Neural cell (in vitro differentiated cells): ENCODE results near the gene FAM210A. TPM values are rescaled to one million over a fixed set of nuclear protein-coding genes. Genes with fewer than 3 reads are reported as not detected.

Source experiments
- H2AFZ ChIP-seq: fragments of 200-600, 300-800 bp; sonication (generic), shearing (Covaris generic); 2 replicates; pipeline ENCODE4 v1.6.0; 2014; ENCODE audit warnings: low read depth, mild to moderate bottlenecking, antibody characterized with exemption, low read length, moderate library complexity
- H3F3A ChIP-seq: fragments of 200-600 bp; shearing (Covaris generic); 2 replicates; pipeline ENCODE4 v1.6.1; 2016; ENCODE audit warnings: mild to moderate bottlenecking, moderate library complexity, mixed read lengths, antibody characterized with exemption, low read length; ENCODE audit not compliant: insufficient read depth, poor library complexity, severe bottlenecking
- H3K27ac ChIP-seq: fragments of 200-600, 300-800 bp; sonication (generic), shearing (Covaris generic); 2 replicates; pipeline ENCODE4 v1.5.1; 2014; ENCODE audit warnings: mild to moderate bottlenecking, low read length, moderate library complexity
- H3K27me3 ChIP-seq: fragments of 300-800, 200-600 bp; sonication (generic), shearing (Covaris generic); 2 replicates; pipeline ENCODE4 v1.6.0; 2014; ENCODE audit warnings: mild to moderate bottlenecking, low read depth, low read length, moderate library complexity; ENCODE audit not compliant: insufficient read depth
- H3K36me3 ChIP-seq: fragments of 300-800, 200-600 bp; sonication (generic), shearing (Covaris generic); 2 replicates; pipeline ENCODE4 v1.5.1; 2014; ENCODE audit warnings: mild to moderate bottlenecking, antibody characterized with exemption, low read length, moderate library complexity; ENCODE audit not compliant: insufficient read depth
- H3K4me2 ChIP-seq: fragments of 300-800, 200-600 bp; sonication (generic), shearing (Covaris generic); 2 replicates; pipeline ENCODE4 v1.6.0; 2014; ENCODE audit warnings: mild to moderate bottlenecking, low read length
- H3K4me3 ChIP-seq: fragments of 300-800, 200-600 bp; sonication (generic), shearing (Covaris generic); 2 replicates; pipeline ENCODE4 v1.5.1; 2014; ENCODE audit warnings: mild to moderate bottlenecking, low read length, moderate library complexity
- H3K79me2 ChIP-seq: fragments of 200-600 bp; shearing (Covaris generic); replicated peaks from 2 replicates; pipeline ENCODE4 v1.6.0; 2014; ENCODE audit warnings: mild to moderate bottlenecking, low read length, moderate library complexity; ENCODE audit not compliant: insufficient read depth
- H3K9ac ChIP-seq: fragments of 300-800, 200-600 bp; sonication (generic), shearing (Covaris generic); 2 replicates; pipeline ENCODE4 v1.6.1; 2016; ENCODE audit warnings: mild to moderate bottlenecking, low read length, mixed read lengths
- H3K9me2 ChIP-seq: fragments of 200-600 bp; shearing (Covaris generic); 2 replicates; pipeline ENCODE4 v1.6.1; 2016; ENCODE audit warnings: mild to moderate bottlenecking, low read length, mixed read lengths; ENCODE audit not compliant: insufficient read depth
- H3K9me3 ChIP-seq: fragments of 200-600, 300-800 bp; sonication (generic), shearing (Covaris generic); 2 replicates; pipeline ENCODE4 v1.6.1; 2016; ENCODE audit warnings: mild to moderate bottlenecking, mixed run types, low read length, moderate library complexity, mixed read lengths
- H4K20me1 ChIP-seq: fragments of 200-600 bp; shearing (Covaris generic); 2 replicates; pipeline ENCODE4 v1.6.1; 2016; ENCODE audit warnings: mild to moderate bottlenecking, mixed run types; ENCODE audit not compliant: insufficient read depth
- EP300 ChIP-seq: fragments of 450-650 bp; conservative IDR thresholded peaks from 2 replicates; pipeline ENCODE4 v1.6.1; 2014; ENCODE audit warnings: antibody characterized with exemption, mild to moderate bottlenecking, moderate library complexity; ENCODE audit not compliant: poor library complexity, severe bottlenecking
- EZH2 ChIP-seq: fragments of 200-600, 300-800 bp; shearing (Covaris generic), sonication (generic); IDR thresholded peaks from 2 replicates; pipeline ENCODE4 v1.6.1; 2014; ENCODE audit warnings: antibody characterized with exemption, low read length, borderline replicate concordance, mild to moderate bottlenecking; ENCODE audit not compliant: insufficient read depth, poor library complexity, severe bottlenecking
- MXI1 ChIP-seq: fragments of 450-650 bp; conservative IDR thresholded peaks from 2 replicates; pipeline ENCODE4 v1.6.1; 2014; ENCODE audit warnings: antibody characterized with exemption, mild to moderate bottlenecking; ENCODE audit not compliant: poor library complexity, severe bottlenecking
- POLR2AphosphoS5 ChIP-seq: IDR thresholded peaks from 2 replicates; pipeline ENCODE4 v1.6.1; 2012
- RAD21 ChIP-seq: fragments of 450-650 bp; conservative IDR thresholded peaks from 2 replicates; pipeline ENCODE4 v1.6.1; 2014; ENCODE audit warnings: antibody characterized with exemption, mild to moderate bottlenecking, moderate library complexity
- SMC3 ChIP-seq: fragments of 450-650 bp; conservative IDR thresholded peaks from 2 replicates; pipeline ENCODE4 v1.6.1; 2014; ENCODE audit warnings: antibody characterized with exemption, mild to moderate bottlenecking, moderate library complexity; ENCODE audit not compliant: poor library complexity
- TAF1 ChIP-seq: IDR thresholded peaks from 2 replicates; pipeline ENCODE4 v1.6.1; 2012; ENCODE audit warnings: low read depth
- polyA plus RNA-seq: library from polyadenylated mRNA; depleted of rRNA; stranded (reverse); fragments of >200 nt; gene quantifications from 2 replicates; pipeline ENCODE4 v1.2.3, GENCODE V29; 2014
- TF ChIP-seq, protein P1 (sequence below): fragments of 450-650 bp; IDR thresholded peaks from 2 replicates; pipeline ENCODE4 v1.5.1; 2014; ENCODE audit warnings: antibody characterized with exemption, mild to moderate bottlenecking, moderate library complexity; ENCODE audit not compliant: poor library complexity, severe bottlenecking
- TF ChIP-seq, protein P2 (sequence below): IDR thresholded peaks from 2 replicates; pipeline ENCODE4 v1.6.1; 2012; ENCODE audit warnings: borderline replicate concordance

FAM210A gene
- polyA plus RNA-seq, 1 donor from 2014 or later: 11.5 TPM

- no peaks in the 10 kb centered on the region for H3K36me3 ChIP-seq
Measured at GRCh38 chr18:13620818-13621445, 105.4 kb downstream of the FAM210A start.

GRCh38 chr18:13620206-13620672 lies 106.1 kb downstream of the FAM210A start:
- H3K9ac ChIP-seq: no peak overlapping the region
- no peaks in the 10 kb centered on the region for H4K20me1 ChIP-seq
- H3K36me3 ChIP-seq: no peaks in the 10 kb centered on the region
- no peaks in the 10 kb centered on the region for H3K9me2 ChIP-seq
- no peak overlapping the region for H3K27ac ChIP-seq
- H2AFZ ChIP-seq: no peak overlapping the region
- TF ChIP-seq, protein P1, sequence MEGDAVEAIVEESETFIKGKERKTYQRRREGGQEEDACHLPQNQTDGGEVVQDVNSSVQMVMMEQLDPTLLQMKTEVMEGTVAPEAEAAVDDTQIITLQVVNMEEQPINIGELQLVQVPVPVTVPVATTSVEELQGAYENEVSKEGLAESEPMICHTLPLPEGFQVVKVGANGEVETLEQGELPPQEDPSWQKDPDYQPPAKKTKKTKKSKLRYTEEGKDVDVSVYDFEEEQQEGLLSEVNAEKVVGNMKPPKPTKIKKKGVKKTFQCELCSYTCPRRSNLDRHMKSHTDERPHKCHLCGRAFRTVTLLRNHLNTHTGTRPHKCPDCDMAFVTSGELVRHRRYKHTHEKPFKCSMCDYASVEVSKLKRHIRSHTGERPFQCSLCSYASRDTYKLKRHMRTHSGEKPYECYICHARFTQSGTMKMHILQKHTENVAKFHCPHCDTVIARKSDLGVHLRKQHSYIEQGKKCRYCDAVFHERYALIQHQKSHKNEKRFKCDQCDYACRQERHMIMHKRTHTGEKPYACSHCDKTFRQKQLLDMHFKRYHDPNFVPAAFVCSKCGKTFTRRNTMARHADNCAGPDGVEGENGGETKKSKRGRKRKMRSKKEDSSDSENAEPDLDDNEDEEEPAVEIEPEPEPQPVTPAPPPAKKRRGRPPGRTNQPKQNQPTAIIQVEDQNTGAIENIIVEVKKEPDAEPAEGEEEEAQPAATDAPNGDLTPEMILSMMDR: no peak
- TF ChIP-seq MXI1 (no peak), RAD21 (no peak), TAF1 (no peak), SMC3 (no peak), EP300 (no peak), EZH2 (no peak), POLR2AphosphoS5 (no peak)
- TF ChIP-seq, protein P2, sequence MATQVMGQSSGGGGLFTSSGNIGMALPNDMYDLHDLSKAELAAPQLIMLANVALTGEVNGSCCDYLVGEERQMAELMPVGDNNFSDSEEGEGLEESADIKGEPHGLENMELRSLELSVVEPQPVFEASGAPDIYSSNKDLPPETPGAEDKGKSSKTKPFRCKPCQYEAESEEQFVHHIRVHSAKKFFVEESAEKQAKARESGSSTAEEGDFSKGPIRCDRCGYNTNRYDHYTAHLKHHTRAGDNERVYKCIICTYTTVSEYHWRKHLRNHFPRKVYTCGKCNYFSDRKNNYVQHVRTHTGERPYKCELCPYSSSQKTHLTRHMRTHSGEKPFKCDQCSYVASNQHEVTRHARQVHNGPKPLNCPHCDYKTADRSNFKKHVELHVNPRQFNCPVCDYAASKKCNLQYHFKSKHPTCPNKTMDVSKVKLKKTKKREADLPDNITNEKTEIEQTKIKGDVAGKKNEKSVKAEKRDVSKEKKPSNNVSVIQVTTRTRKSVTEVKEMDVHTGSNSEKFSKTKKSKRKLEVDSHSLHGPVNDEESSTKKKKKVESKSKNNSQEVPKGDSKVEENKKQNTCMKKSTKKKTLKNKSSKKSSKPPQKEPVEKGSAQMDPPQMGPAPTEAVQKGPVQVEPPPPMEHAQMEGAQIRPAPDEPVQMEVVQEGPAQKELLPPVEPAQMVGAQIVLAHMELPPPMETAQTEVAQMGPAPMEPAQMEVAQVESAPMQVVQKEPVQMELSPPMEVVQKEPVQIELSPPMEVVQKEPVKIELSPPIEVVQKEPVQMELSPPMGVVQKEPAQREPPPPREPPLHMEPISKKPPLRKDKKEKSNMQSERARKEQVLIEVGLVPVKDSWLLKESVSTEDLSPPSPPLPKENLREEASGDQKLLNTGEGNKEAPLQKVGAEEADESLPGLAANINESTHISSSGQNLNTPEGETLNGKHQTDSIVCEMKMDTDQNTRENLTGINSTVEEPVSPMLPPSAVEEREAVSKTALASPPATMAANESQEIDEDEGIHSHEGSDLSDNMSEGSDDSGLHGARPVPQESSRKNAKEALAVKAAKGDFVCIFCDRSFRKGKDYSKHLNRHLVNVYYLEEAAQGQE: no peak
- H3K4me3 ChIP-seq: no peak overlapping the region
- no peaks in the 10 kb centered on the region for H3F3A ChIP-seq
- H3K9me3 ChIP-seq: no peaks in the 10 kb centered on the region
- H3K79me2 ChIP-seq: no peaks in the 10 kb centered on the region
- H3K4me2 ChIP-seq: no peak overlapping the region
- H3K27me3 ChIP-seq: no peaks in the 10 kb centered on the region

More at GRCh38 chr18:13620818-13621445, 105.4 kb downstream of the FAM210A start:
- Histone ChIP-seq H3K27me3 (no peaks in the 10 kb centered on the region), H2AFZ (no peak overlapping the region), H4K20me1 (no peaks in the 10 kb centered on the region), H3K79me2 (no peaks in the 10 kb centered on the region), H3K9ac (no peak overlapping the region), H3K27ac (no peak overlapping the region), H3K4me2 (no peak overlapping the region), H3F3A (no peaks in the 10 kb centered on the region), H3K9me3 (no peaks in the 10 kb centered on the region), H3K9me2 (no peaks in the 10 kb centered on the region), H3K4me3 (no peak overlapping the region)
- no peak for TF ChIP-seq EZH2
- no peak for TF ChIP-seq RAD21
- no peak for TF ChIP-seq SMC3
- TF ChIP-seq TAF1: no peak
- no peak for TF ChIP-seq POLR2AphosphoS5
- TF ChIP-seq MXI1: no peak
- TF ChIP-seq, protein P1: no peak
